NCI-H345 treated with DMSO at 0.1 percent for 48 hours (cell line): Measurements from ENCODE around the gene USB1.
A peak's percentile ranks its signal among the peaks of the same experiment; 100 is the strongest.
"Not testable (repeated sequence)": the region's sequence is repeated elsewhere in the genome, so short reads cannot be mapped to it uniquely, and the experiment has no call there.

ENCODE experiments used
- DNase-seq: peaks from one replicate; lab custom pipeline; 2025; ENCODE audit not compliant: unreplicated experiment; lab: John Stamatoyannopoulos, UW

Gene USB1

DNA sequence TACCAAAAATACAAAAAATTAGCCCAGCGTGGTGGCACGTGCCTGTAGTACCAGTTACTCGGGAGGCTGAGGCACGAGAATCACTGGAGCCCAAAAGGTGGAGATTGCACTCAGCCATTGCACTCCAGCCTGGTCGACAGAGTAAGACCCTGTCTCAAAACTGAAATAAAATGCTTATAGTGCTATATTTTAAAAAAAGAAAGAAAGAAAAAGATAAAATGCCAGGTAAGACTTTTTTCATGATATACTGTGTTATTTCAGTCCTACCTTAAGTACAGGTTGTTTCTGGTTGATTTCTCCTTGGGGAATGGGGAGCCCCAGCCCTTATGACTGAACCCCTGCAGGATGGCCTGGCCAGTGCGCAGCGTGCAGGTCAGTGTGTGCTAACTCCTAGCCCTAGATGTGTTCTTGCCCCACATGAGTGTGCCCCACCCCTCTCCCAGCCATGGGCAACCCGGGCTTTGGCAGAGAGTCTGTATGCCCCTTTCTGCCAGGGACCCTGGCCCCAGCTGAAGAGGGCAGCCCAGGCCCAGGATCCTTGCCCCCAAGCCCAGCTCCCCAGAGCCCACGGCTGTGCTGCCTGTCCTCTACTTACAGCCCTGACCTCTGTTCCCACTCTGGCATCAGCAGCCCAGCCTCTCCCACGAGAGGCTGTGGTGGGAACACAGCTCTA is 31.6 kb upstream of the USB1 start:
- DNase-seq, result no peak

DNA sequence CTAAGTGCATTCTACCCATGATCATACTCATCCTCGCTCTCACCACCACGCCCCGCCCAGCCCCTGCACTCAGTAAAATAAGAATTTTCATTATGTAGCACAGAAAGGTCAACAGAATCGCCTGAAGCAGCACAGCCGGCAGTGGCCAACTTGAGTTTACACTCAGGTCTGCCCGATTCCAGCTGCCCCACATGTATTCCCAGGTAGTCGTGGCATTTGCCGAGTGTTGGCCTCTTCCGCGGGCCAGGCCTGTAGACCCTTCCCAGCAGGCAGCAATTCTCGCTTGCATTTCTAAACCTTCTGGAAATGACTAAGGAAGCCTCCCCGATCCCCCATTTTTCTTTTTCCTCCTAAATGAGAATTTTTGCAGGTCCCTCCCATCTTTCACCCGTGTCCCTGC is 30.9 kb upstream of the USB1 start:
- no peak for DNase-seq

DNA sequence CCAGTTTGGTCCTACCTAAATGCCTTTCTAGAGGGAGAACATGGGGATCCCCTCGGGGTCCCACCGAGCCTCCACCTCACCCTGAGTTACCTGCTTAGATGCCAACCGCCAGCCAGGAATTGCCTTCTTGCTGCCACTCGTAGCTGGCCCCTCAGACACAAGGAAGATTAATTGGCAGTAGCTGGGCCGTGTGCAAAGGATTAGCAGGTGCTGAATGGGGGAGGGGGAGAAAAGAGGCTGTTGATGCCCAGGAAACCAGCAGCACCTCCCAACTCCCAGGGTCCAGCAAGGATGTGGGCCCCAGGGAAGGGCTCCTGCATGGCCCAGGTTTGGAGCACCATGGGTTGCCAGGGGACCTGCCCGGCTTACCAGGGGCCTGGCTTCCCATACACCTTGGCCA is 30.2 kb upstream of the USB1 start, which contains the start of gene CNGB1:
Gene CNGB1 (minus strand): TSS at position 159 of the 400 bp plus-strand sequence. CDS start 3,842 bp downstream, outside the sequence.
- no peak for DNase-seq

DNA sequence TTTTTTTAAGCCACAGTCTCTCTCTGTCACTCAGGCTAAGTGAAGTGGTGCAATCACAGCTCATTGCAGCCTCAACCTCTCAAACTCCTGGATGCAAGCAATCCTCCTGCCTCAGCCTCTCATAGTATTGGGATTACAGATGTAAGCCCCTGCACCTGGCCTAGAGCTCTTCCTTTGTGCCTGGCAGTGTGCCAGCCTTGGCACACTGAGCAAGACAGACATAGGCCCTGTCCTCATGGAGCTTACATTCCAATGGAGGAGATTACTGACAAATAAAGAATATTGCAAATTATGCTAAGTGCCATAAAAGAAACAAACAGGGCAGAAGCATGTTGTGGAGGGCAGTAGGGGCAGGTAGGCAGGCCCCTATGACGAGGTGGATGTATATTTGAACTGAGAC is 29.4 kb upstream of the USB1 start:
- DNase-seq, result no peak

DNA sequence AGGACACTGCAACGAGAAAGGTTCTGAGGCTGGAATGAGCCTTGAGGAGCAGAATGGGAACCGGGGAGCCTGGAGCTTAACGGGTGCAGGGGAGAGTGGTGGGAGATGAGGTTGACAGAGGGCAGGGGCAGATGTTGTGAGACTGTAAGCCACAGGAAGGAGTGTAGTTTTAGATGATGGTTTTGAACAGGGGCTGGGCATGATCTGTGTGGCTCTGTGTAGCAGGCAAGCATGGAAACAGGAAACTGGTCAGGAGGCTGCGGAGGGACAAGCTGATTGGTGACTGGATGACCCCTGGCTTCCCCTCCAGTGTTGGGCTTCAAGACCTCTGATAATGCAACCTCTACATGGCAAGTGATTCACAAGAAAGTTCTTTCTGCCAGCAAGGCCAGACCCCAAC is 28.9 kb upstream of the USB1 start:
- no peak for DNase-seq

DNA sequence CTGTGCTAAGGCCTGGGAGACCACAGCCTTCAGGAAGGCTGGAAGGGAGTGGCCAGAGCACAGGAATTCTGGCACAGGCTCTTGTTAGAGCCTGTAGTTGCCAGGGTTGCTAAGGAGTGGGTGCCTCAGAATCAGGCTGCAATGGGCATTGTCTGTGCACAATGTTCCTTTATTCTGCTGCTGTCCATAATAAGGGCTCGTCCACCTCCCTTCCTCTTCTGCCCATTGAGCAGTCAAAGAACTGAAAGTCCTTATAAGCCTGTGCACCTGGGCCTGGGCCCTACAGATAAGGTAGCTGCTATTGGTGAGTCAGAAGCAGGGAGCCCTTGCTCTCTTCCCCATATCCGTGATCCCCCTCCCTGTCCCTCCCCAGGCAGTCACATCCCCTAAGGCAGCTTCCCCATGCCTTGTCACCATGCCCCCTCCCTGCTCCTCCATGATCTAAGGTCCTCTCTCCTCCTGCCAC is 24.8 kb upstream of the USB1 start:
- no peak for DNase-seq

DNA sequence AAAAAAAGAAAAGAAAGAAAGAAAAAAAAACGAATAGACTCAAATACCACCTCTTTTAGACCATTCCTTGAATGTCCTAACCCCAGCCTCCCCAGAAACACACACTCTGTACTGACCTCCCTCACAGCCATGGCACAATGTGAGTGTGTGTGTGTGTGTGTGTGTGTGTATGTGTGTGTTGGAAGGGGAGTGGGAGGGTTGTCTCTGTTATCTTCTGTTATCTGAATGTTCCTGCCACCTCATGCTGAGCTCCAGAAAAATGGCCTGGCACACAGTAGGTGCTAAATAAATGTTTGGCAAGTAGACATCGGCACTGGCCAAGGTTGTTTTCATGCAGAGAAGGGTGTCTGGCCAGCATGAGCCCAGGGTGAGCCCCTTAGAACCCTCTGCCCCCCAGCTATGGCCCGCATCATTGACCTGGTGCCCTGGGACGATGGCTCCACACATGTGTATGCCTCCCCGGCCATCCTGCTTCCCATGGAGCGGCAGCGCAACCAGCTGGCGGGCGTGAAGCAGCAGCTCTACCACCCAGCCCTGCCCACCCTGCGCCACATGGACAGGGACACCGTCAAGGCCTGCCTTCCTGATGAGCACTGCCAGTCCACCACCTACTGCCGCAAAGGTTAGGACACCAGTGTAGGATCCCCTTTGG is 23.7 kb upstream of the USB1 start:
- no peak for DNase-seq

DNA sequence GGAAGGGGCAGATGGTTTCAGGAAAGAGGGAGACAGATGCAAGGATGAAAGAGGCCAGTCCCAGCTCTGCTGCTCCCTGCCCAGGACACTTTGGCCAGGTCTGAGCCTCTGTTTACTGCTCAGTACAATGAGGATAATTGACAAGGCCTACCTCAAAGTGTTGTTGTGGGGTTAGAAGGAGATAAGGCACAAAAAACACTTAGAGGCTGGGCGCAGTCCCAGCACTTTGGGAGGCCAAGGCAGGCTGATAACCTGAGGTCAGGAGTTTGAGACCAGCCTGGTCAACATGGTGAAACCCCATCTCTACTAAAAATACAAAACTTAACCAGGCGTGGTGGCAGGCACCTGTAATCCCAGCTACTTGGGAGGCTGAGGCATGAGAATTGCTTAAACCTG is 23.1 kb upstream of the USB1 start:
- not testable (repeated sequence) for DNase-seq

DNA sequence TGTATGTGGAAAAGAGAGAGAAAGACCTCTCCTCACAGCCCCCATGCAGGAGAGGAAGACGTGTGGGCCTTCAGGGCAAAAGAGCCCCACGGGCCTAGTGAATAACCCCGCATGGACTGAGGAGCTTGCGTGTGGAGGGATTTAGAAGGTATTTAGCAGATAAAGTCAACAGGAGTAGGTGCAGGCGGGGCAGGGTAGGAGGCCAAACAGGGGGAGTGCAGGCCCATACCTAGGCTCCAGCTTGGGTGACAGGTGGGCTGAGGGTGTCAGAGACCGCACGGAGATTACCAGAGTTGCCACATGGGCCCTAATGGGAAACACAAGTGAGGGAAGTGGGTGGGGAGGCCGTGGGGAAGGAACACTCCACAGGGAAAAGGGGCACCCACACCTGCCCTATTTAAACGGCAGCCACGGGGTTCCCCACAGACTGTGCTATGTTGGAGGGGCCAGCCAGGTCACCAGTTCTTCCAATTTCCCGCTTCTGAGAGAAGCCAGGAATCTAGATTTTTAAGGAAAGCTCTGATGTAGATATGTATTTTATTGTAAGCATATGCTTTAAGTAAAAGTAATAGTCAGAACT is 22.1 kb upstream of the USB1 start:
- no peak for DNase-seq

DNA sequence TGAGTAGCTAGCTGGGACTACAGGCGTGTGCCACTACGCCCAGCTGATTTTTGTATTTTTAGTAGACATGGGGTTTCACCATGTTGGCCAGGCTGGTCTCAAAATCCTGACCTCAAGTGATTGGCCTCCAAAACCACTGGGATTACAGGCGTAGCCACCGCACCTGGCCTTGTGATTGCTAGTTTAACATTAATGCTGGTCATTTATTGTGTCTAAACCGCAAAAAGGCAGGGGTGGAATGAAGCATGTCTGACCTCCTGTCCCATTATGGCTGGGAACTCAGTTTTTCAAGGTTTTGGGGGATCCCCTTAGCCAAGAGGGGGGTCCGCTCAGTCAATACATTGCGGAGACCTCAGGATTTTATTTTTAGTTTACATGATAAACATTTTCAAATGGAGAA is 19.6 kb upstream of the USB1 start:
- DNase-seq, result no peak

DNA sequence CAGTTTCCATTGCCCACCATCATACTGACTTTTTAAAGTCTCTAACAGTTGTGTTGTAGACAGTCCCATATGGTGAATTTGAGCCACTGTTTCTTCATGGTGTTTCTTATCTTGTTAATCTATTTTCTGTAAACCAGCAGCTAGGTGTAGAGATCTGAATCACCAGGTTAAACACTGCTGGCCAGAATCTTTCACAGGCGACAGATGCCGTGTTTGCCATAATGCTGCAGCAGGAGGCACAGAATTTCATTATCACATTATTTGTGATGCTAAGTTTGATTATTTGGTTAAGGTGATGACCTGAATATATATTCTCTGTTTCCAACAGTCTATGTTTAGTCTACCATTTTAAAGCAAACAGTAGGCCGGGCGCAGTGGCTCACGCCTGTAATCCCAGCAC is 18.8 kb upstream of the USB1 start:
- DNase-seq, result no peak

DNA sequence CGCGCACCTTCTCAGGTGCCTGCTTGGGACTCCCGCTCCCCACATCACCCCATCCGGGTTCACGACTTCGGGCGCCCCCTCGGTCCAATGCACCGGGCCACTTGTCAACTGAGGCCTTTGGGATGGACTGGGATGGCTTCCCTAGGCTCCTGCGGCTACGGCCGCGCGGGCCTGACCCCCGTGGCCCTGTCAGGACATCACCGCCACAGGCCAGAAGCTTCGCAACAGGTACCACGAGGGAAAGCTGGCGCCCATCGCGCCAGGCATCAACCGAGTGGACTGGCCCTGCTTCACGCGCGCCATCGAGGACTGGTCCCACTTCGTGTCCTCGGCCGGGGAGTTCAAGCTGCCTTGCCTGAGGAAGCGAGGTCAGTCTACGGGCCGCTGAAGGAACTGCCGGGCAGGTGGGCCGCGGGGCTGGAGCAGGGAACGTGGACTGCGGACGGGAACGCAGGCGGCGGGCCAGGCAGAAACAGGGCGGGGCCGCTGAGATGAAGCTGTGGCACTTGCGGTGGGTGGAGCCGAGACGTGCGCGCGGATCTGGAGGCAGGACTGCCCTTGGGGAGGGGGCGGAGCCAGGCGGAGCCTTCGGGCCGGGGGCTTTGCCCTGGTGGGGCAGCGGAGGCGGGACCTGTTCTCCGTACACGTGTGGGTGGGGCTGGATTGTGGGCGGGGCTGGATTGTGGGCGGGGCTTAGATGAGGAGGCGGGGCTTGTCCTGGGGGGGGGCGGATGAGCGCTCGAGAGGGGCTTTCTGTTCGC is 16.6 kb upstream of the USB1 start:
- DNase-seq, result no peak

DNA sequence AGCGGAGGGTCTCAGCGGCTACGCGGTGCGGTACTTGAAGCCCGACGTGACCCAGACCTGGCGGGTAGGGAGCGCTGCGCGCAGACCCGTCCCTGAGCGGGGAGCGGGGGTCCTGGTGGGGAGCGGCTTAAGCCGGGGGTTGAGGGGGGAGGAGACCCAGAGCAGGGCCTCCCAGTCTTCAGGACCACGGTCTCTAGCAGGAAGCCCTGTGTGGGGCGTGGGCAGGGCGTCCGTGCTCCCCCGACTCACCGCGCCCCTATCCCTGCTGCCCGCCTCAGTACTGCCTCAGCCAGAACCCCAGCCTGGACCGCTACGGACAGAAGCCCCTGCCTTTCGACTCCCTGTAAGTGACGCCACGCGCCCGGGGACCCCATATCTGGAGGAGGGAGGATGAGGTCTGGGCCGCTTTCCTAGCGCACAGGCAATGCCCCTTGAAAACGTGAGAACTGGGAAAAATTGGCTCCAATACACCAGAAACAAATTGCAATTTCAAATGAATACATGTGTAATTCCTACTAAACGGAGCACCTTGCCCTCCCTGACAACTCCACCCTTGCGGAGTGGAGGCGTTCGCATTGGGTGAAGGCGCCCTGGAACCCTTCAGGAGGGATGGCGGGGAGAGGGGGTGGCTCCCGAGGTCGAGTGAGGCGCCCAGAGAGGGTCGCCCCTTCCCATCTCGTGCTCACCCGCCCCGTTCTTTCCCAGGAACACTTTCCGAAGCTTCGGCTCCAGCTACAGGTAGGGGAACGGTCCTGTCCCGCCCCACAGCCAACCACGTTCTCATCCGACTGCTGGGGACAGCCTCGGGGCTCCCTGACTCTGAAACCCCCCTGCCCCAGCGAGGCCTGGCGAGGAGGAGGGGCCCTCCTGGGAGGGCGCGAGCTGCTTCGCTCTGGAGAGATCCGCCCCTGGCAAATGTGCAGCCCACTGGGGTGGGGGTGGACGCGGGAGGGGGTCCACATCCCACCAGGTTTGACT is 15.7 kb upstream of the USB1 start:
- DNase-seq, result no peak

DNA sequence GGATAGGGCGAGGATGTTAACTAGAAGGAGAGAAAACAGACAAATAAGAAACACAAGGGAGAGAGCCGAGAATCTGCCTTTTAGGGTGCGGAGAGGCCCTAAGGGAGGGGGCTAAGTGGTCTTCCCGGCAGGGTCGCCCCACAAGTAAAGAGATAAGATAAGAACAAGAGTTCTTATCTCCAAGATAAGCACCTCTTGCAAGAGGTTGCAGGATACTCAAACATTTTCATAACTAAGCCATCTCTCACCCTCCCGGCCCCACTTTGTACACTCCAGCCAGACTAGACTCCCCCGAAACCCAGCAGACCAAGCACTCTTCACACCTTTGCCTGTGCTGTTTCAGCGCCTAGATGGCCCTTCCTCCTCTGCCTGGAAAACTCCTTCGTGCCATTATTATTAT is 15.0 kb upstream of the USB1 start:
- DNase-seq, result no peak

DNA sequence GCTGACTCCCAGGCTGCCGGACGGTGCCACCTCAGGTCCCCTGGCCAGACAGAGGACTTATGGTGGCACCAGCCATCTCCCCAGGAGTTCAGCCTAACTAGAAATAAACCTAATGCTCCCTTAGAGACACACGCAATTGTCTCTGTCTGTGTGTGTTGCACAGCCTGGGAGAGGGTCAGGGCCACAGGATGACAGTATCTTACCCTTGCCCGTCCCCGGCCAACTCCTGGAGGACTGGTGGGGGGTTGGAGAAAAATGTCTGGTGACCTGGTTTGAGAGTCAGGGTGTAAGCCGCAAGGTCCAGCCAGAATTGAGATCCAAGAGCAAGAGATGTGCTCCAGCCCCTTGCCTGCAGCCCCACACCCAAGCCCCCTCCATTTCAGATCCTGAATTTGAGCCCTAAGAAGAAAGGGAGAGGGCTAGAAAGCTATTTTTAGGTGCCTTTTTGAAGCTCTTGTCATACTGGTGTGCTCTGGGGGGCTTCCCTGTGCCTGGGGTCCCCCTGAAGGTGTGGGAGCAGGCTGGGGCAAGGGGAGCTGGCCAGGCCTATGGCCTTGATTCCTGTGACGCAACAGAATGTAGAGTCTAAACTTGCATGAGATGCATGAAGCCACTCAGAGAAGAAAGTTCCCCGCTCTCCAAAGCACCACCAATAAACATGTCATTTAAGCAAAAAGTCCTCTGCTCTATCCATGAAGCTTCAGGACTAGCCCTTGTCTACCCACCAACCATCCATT is 13.6 kb upstream of the USB1 start:
- no peak for DNase-seq

DNA sequence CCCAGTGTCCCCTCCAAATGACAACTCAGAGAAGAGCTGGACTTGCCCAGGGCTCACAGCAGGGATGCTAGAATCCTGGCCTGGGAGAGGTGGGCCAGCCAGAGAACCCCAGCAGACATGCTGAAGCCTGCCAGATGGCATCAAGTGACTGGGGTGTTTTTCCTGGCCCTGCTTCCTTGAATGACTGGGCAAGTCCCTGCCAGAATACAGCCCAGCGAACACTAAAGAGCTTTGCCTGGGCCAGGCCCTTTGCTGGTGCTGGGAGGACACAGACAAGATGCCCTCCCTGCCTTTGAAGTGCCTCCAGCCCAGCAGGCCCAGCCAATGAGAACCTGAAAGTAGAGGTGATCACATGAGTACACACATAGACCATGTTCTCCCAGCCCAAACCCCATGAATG is 12.3 kb upstream of the USB1 start:
- DNase-seq, result no peak

DNA sequence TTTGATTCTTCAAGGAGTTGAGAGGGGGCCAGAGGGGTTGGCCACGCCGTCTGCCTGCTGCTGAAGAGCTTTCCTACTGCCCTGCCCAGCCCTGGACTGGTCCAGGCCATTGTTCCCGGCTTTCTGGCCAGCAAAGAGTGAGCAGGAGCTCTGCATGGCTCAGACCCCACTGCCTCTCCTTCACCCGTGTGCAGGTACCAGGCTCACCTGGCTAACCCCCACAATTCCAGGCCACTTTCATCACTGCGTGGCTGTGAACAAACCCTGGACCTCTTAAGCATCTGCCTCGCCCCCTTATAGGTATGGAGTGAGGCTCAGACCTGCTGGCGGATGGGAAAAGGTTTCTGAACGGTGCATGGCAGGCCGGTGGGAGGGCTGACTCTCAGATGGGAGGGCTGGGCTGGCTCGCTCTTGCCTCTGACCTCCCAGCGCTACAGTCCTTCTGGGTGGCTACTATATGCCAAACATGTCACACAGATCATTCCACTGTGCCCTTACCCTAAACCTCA is 9.6 kb upstream of the USB1 start:
- DNase-seq, result no peak

DNA sequence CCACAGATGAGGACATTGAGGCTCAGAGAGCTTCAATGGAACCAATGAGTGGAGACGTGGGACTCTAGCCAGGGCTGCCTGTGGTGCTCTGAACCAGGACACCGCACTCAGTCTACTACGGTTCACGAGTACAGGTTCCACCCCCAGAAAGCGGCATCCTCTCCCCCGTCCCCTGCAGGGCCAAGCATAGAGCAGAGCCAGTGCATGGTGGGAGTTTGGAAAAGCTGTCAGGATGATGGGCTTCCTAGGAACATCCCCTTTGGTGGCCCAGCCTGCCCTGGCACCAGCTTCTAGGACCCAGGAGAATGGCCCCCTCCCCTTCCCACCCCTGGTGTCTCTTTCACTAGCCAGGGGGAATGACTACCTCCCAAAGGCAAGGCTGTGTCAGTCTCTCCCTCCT is 9.1 kb upstream of the USB1 start:
- DNase-seq, result no peak

DNA sequence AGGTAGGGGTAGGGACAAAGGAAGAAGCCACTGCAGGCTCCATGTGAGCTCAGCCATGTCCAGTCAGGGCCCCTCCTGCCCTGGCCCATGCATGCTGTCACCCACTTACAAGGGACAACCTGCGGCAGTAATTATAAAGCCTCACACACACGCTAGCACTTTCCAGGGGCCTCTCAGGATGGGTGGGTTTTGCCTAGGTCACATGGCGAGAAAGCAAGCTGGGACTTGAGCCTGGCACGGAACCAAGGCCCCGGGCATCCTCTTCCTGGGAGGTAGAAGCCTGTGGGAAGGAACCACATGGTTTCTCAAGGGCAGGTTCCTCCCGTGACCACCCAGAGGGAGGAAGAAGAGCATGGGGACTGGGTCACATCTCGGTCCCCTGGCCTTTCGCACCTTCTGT is 7.8 kb upstream of the USB1 start:
- peak; percentile 75 for DNase-seq

DNA sequence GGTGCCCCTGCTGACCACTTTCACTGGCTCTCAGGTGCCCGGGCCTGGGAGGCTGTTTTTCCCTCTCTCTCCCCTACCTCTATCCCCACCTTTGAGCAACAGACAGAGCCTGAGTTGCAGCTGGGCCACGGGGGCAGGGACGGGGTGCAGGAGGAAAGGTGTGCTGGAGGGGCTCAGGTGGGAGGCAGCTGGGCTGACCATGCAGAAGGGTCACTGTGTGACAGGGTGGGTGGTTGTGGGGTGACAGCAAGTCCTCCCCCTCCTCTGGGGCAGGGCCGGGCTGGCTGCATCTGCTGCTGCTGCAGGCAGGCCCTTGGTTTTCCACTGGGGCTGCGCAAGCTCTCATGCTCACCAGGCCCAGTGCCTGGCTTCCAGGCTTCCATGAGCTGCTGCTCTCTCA is 7.3 kb upstream of the USB1 start:
- no peak for DNase-seq
